Vein endothelial cell (primary cell): ENCODE data around the gene MUCL3. TPM values are rescaled to one million over a fixed set of nuclear protein-coding genes. Genes with fewer than 3 reads are reported as not detected.

Experiments
- small RNA-seq: library from RNA; depleted of rRNA; stranded (forward); fragments of <200 nt; gene quantifications from one replicate; pipeline ENCODE3, GENCODE V24; 2012
- total RNA-seq: library from RNA; depleted of rRNA; stranded (reverse); fragments of >200 nt; gene quantifications from 2 replicates; pipeline ENCODE4 v1.2.3, GENCODE V29; 2012

Gene MUCL3
- not detected in 2 replicates for total RNA-seq

GRCh38 chr6:30940361-30940986 lies at the start of gene MUCL3:
MUCL3 (plus strand) TSS chr6:30940973; CDS start chr6:30941000, 27 bp downstream.

GRCh38 chr6:30907758-30908591 lies 32.8 kb upstream of the MUCL3 start, which contains the start of gene GTF2H4:
GTF2H4 (plus strand) TSS chr6:30908207.

GRCh38 chr6:30914076-30914853 lies 26.5 kb upstream of the MUCL3 start, which contains the start of gene VARS2:
VARS2 (plus strand) TSS chr6:30914238; CDS start chr6:30914837, 599 bp downstream.

GRCh38 chr6:30931969-30932645 lies 8.7 kb upstream of the MUCL3 start, which contains the start of gene SFTA2:
SFTA2 (minus strand) TSS chr6:30932170; CDS start chr6:30932096, 74 bp downstream.

GRCh38 chr6:30983439-30983838 lies 42.7 kb downstream of the MUCL3 start, which contains the start of gene MUC21:
MUC21 (plus strand) TSS chr6:30983718; CDS start chr6:30983959, 241 bp downstream.

Small RNA genes within 50 kb of the gene (small RNA-seq; reads per million reads assigned to genes)
- gene RF00019, result not detected

Other genes starting within 250 kb of the MUCL3 start
- 5.6 and 7.0 TPM in 2 replicates for gene NRM, start 250.0 kb upstream of the MUCL3 start, total RNA-seq
- 10.1 and 10.9 TPM in 2 replicates for gene MDC1, start 223.7 kb upstream of the MUCL3 start, total RNA-seq
- gene TUBB, start 220.6 kb upstream of the MUCL3 start, total RNA-seq, result 858 and 942 TPM in 2 replicates
- 86.3 and 91.1 TPM in 2 replicates for gene FLOT1, start 198.3 kb upstream of the MUCL3 start, total RNA-seq
- gene IER3, start 196.4 kb upstream of the MUCL3 start, total RNA-seq, result 103 and 186 TPM in 2 replicates
- gene DDR1, start 56.5 kb upstream of the MUCL3 start, total RNA-seq, result 3.6 and 11.1 TPM in 2 replicates
- gene GTF2H4, start 32.8 kb upstream of the MUCL3 start, total RNA-seq, result 18.1 and 19.3 TPM in 2 replicates
- 14.4 and 24.2 TPM in 2 replicates for gene VARS2, start 26.7 kb upstream of the MUCL3 start, total RNA-seq
- gene SFTA2, start 8.8 kb upstream of the MUCL3 start, total RNA-seq, result not detected in 2 replicates
- gene MUC21, start 42.7 kb downstream of the MUCL3 start, total RNA-seq, result not detected in 2 replicates
- not detected in 2 replicates for gene MUC22, start 69.5 kb downstream of the MUCL3 start, total RNA-seq
- 0.33 TPM in 1 of 2 replicates, not detected in the other for gene C6orf15, start 171.6 kb downstream of the MUCL3 start, total RNA-seq
- gene PSORS1C1, start 173.8 kb downstream of the MUCL3 start, total RNA-seq, result 4.0 and 8.5 TPM in 2 replicates
- under 0.01 TPM in 1 of 2 replicates, not detected in the other for gene CDSN, start 179.5 kb downstream of the MUCL3 start, total RNA-seq
- gene PSORS1C2, start 198.1 kb downstream of the MUCL3 start, total RNA-seq, result not detected in 2 replicates
- 9.6 and 13.4 TPM in 2 replicates for gene CCHCR1, start 216.8 kb downstream of the MUCL3 start, total RNA-seq
- 10.8 and 19.0 TPM in 2 replicates for gene TCF19, start 217.6 kb downstream of the MUCL3 start, total RNA-seq
- not detected in 2 replicates for gene POU5F1, start 229.7 kb downstream of the MUCL3 start, total RNA-seq